Measurements from ENCODE around the gene SLC2A4RG.

The SLC2A4RG gene

DNA sequence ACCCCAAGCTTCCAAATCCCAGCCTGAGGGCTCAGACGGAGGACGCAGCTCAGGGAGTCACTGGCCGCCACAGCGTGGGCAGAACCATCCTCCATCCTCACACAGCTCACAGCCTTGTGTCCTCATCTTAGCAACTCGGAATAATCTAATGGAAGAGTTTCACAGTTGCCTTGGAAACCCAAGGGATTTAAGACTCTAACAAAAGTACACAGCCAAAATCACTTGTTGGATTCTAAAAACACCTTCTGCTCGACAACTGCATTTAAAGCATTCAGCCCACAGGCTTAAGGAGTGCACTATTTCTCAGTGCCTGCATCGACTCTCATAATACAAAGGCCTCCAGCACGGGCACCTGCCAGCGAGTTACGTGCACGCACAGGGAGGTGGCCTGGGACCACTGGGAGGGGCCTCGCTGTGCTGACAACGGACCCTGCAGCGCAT, 46.1 kb downstream of the SLC2A4RG start:
- Histone ChIP-seq H3K27ac (ENCODE audit: low read depth, low read length) (no peak overlapping the region), H3K9ac (ENCODE audit: low read length in 5 of 5) (no peak overlapping the region), H3K4me3 (ENCODE audit: low read depth in 1 of 5, low read length in 5 of 5) (no peak overlapping the region), H3K36me3 (ENCODE audit: control insufficient read depth in 5 of 5, insufficient read depth in 5 of 5, low read length in 5 of 5) (peaks cover 0 to 33% (median 21%) of the 10 kb centered on the region in 5 donors), H3K27me3 (ENCODE audit: control insufficient read depth in 5 of 5, insufficient read depth in 4 of 5, low read length in 5 of 5) (no peaks in the 10 kb centered on the region), H3K9me3 (ENCODE audit: control insufficient read depth in 5 of 5, low read length in 5 of 5) (no peaks in the 10 kb centered on the region), H3K4me1 (ENCODE audit: control insufficient read depth in 5 of 5, insufficient read depth in 5 of 5, low read length in 5 of 5) (peaks cover 0 to 31% (median 4%) of the 10 kb centered on the region in 5 donors)

DNA sequence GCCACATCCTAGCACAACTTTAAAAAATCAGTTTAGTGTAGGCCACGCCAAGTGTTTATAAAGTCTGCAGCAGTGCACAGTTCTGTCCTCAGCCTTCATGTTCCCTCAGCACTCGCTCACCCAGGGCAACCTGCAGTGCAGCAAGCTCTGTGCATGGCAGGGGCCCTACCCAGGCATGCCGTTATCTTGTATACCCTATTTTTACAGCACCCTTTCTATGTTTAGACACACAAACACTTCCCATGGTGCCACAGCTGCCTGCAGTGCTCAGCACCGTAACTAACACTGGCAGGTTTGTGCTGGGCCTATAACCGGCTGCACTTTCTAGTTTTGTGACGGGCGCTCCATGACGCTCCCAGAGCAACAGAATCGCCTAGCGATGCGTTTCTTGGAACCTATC, 47.7 kb downstream of the SLC2A4RG start:
- Histone ChIP-seq H3K4me3 (ENCODE audit: low read depth in 1 of 5, low read length in 5 of 5) (no peak overlapping the region), H3K9ac (ENCODE audit: low read length in 5 of 5) (no peak overlapping the region)

DNA sequence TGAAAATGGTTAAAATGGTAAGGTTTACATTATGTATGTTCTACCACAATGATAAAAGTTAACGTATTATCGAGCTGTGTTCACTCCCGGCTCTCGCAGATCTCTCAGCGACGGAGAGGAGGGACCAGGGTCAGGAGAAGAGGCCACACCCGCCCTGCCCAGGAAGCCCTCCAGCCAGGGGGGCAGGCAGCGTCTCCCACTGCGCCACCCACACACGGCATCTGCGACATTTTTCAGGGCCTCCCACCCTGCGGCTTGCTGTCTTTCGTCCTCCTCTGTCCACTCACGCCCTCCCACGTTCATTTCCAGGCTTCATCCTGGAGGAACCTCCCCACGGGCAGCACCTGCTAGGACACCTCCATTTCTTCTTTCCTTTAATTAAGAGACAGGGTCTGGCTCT, 48.2 kb downstream of the SLC2A4RG start:
- H3K27ac ChIP-seq (ENCODE audit: low read depth, low read length), result no peak overlapping the region
- peaks cover 0 to 35% (median 4%) of the 10 kb centered on the region in 5 donors for H3K4me1 ChIP-seq (ENCODE audit: control insufficient read depth in 5 of 5, insufficient read depth in 5 of 5, low read length in 5 of 5)
- H3K9me3 ChIP-seq (ENCODE audit: control insufficient read depth in 5 of 5, low read length in 5 of 5), result no peaks in the 10 kb centered on the region
- peaks cover 0 to 34% (median 21%) of the 10 kb centered on the region in 5 donors for H3K36me3 ChIP-seq (ENCODE audit: control insufficient read depth in 5 of 5, insufficient read depth in 5 of 5, low read length in 5 of 5)
- H3K4me3 ChIP-seq (ENCODE audit: low read depth in 1 of 5, low read length in 5 of 5), result no peak overlapping the region
- no peaks in the 10 kb centered on the region for H3K27me3 ChIP-seq (ENCODE audit: control insufficient read depth in 5 of 5, insufficient read depth in 4 of 5, low read length in 5 of 5)
- H3K9ac ChIP-seq (ENCODE audit: low read length in 5 of 5), result no peak overlapping the region

More for the DNA sequence above, 47.7 kb downstream of the SLC2A4RG start:
- peaks cover 0 to 34% (median 21%) of the 10 kb centered on the region in 5 donors for H3K36me3 ChIP-seq (ENCODE audit: control insufficient read depth in 5 of 5, insufficient read depth in 5 of 5, low read length in 5 of 5)
- H3K9me3 ChIP-seq (ENCODE audit: control insufficient read depth in 5 of 5, low read length in 5 of 5), result no peaks in the 10 kb centered on the region
- no peaks in the 10 kb centered on the region for H3K27me3 ChIP-seq (ENCODE audit: control insufficient read depth in 5 of 5, insufficient read depth in 4 of 5, low read length in 5 of 5)
- peaks cover 0 to 34% (median 4%) of the 10 kb centered on the region in 5 donors for H3K4me1 ChIP-seq (ENCODE audit: control insufficient read depth in 5 of 5, insufficient read depth in 5 of 5, low read length in 5 of 5)
- no peak overlapping the region for H3K27ac ChIP-seq (ENCODE audit: low read depth, low read length)

DNA sequence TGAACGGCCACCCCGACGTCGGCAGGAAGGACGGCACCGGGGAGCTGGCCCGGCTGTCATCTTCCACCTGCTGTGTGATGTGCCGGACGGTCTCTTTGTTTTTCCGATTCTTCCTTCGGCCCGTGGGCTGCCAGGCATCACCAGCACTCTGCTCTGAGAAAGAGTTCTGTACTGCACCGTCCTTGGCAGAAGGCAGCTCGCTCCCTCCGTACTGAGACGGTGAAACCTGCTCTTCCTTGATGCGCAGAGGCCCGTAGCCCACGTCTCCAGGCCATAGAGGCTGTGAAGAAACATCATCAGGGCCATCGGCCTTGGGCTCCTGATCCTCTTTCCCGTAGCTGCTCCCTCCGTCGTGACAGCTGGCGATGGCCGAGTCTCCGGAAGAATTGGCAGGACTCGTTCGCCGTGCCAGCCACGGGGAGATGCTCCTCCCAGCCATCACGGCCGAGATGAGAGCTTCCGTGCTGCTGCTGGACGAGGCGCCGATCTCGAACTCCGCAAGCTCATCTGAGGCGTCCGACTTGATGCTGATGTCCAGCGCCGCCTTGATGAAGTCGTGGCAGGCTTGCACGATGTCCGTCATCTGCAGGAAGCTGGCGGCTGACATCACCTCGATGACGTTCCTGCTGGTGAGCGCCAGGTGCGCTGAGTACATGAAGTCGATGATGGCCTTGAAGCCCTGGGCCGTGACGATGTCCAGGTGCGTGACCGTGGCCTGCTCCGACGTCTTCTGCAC, 50.4 kb downstream of the SLC2A4RG start:
- Histone ChIP-seq H3K9me3 (ENCODE audit: control insufficient read depth in 5 of 5, low read length in 5 of 5) (no peaks in the 10 kb centered on the region), H3K27me3 (ENCODE audit: control insufficient read depth in 5 of 5, insufficient read depth in 4 of 5, low read length in 5 of 5) (no peaks in the 10 kb centered on the region), H3K9ac (ENCODE audit: low read length in 5 of 5) (no peak overlapping the region), H3K4me1 (ENCODE audit: control insufficient read depth in 5 of 5, insufficient read depth in 5 of 5, low read length in 5 of 5) (peaks cover 0 to 43% (median 4%) of the 10 kb centered on the region in 5 donors), H3K36me3 (ENCODE audit: control insufficient read depth in 5 of 5, insufficient read depth in 5 of 5, low read length in 5 of 5) (peaks cover 0 to 32% (median 21%) of the 10 kb centered on the region in 5 donors), H3K4me3 (ENCODE audit: low read depth in 1 of 5, low read length in 5 of 5) (no peak overlapping the region), H3K27ac (ENCODE audit: low read depth, low read length) (no peak overlapping the region)

DNA sequence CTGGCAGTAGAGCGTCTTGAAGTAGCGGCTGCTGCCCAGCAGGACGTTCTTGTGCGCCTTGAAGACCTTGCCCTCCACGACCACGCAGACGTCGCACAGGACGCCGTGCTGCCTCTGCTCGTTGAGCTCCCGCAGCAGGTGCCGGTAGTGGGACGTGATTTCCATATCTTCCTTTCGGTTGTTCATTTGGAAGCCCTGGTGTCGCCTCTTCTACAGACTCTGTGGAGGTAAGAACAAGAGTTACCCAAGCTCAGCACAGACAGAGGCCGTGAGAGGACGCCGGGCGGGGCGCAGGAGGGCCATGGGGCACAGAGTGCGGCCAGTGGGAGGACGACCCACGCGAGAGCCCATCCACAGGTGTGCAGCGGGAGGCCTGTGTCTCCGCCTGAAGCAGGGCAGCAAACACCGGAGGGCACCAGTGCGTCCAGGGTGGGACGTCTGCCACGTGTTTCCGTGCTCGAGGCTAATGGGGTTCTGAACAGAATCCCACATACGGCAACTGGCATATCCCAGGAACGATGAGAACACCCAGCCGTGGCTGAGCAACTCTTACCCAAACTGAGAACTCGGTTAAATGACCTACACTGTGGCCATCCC, 51.1 kb downstream of the SLC2A4RG start:
- H3K9me3 ChIP-seq (ENCODE audit: control insufficient read depth in 5 of 5, low read length in 5 of 5), result no peaks in the 10 kb centered on the region
- peaks cover 0 to 43% (median 4%) of the 10 kb centered on the region in 5 donors for H3K4me1 ChIP-seq (ENCODE audit: control insufficient read depth in 5 of 5, insufficient read depth in 5 of 5, low read length in 5 of 5)
- H3K27me3 ChIP-seq (ENCODE audit: control insufficient read depth in 5 of 5, insufficient read depth in 4 of 5, low read length in 5 of 5), result no peaks in the 10 kb centered on the region
- peaks cover 0 to 35% (median 21%) of the 10 kb centered on the region in 5 donors for H3K36me3 ChIP-seq (ENCODE audit: control insufficient read depth in 5 of 5, insufficient read depth in 5 of 5, low read length in 5 of 5)
- no peak overlapping the region for H3K27ac ChIP-seq (ENCODE audit: low read depth, low read length)
- H3K9ac ChIP-seq (ENCODE audit: low read length in 5 of 5), result no peak overlapping the region
- no peak overlapping the region for H3K4me3 ChIP-seq (ENCODE audit: low read depth in 1 of 5, low read length in 5 of 5)

DNA sequence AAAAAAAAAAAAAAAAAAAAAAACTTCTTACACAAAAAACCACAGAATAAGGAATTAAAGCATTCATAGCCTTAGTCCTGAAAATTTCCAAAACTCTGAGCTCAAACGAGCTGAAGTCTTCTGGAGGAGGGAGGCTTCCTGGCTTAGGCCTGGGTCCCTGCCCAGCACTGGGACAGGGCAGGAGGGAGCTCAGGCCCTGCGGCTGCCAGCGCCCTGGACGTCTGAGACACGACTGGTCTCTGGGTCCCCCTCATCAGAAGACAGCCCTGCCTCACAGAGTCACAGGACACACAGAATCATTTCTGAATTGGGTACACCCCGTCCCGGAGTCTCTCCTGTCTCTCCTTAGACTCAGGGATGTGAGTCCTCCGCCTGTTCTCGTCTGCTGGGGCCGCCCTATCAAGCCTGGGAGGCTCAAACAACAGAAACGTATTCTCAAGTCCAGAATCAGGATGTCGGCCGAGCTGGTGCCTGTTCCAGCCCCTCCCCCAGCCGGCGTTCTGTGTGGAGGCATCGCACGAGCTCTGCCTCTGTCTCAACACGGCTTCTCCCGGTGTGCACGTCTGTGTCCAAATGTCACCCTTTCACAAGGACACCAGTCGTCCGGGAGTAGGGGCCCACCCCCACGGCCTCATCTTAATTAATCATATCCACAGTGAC, 52.1 kb downstream of the SLC2A4RG start:
- Histone ChIP-seq H3K27ac (ENCODE audit: low read depth, low read length) (no peak overlapping the region), H3K36me3 (ENCODE audit: control insufficient read depth in 5 of 5, insufficient read depth in 5 of 5, low read length in 5 of 5) (peaks cover 0 to 35% (median 21%) of the 10 kb centered on the region in 5 donors), H3K9me3 (ENCODE audit: control insufficient read depth in 5 of 5, low read length in 5 of 5) (no peaks in the 10 kb centered on the region), H3K9ac (ENCODE audit: low read length in 5 of 5) (no peak overlapping the region), H3K27me3 (ENCODE audit: control insufficient read depth in 5 of 5, insufficient read depth in 4 of 5, low read length in 5 of 5) (no peaks in the 10 kb centered on the region), H3K4me1 (ENCODE audit: control insufficient read depth in 5 of 5, insufficient read depth in 5 of 5, low read length in 5 of 5) (peaks cover 0 to 44% (median 4%) of the 10 kb centered on the region in 5 donors), H3K4me3 (ENCODE audit: low read depth in 1 of 5, low read length in 5 of 5) (no peak overlapping the region)

DNA sequence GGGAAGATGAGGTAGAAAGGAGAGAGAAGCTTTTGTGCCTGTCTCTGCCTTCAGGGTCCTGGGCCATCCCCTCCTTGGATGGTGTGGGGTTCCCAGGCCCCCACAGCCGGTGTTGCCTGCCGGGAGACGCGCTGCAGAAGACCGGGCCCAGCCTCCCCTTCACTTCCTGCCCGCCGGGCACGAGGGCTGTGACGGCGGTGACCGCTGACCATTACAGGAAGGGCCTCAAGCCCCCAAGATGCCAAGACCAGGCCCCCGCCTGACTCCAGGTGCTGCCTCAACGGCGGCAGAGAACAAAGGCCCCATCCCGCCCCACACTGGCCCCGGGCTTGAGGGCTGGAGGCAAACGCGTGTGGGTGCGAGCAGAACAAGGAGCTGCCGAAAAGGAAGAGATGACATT, 53.3 kb downstream of the SLC2A4RG start:
- Histone ChIP-seq H3K4me3 (ENCODE audit: low read depth in 1 of 5, low read length in 5 of 5) (no peak overlapping the region), H3K9me3 (ENCODE audit: control insufficient read depth in 5 of 5, low read length in 5 of 5) (no peaks in the 10 kb centered on the region), H3K36me3 (ENCODE audit: control insufficient read depth in 5 of 5, insufficient read depth in 5 of 5, low read length in 5 of 5) (peaks cover 0 to 26% (median 16%) of the 10 kb centered on the region in 5 donors), H3K9ac (ENCODE audit: low read length in 5 of 5) (peak overlapping the region in 1 of 5 donors; percentile 30), H3K27ac (ENCODE audit: low read depth, low read length) (no peak overlapping the region), H3K27me3 (ENCODE audit: control insufficient read depth in 5 of 5, insufficient read depth in 4 of 5, low read length in 5 of 5) (no peaks in the 10 kb centered on the region), H3K4me1 (ENCODE audit: control insufficient read depth in 5 of 5, insufficient read depth in 5 of 5, low read length in 5 of 5) (peaks cover 0 to 37% (median 4%) of the 10 kb centered on the region in 5 donors)
